ENCODE measurements around the gene SH3YL1. TPM values are rescaled to one million over a fixed set of nuclear protein-coding genes. Genes with fewer than 3 reads are reported as not detected.
"Not testable (repeated sequence)": the region's sequence is repeated elsewhere in the genome, so short reads cannot be mapped to it uniquely, and the experiment has no call there.

SH3YL1 gene
- total and polyA plus RNA-seq, 7 donors = 17.4 to 119 (median 33.5) TPM

GRCh38 chr2:175161-175786 is 88.6 kb downstream of the SH3YL1 start:
- Histone ChIP-seq H3K9me3 (no peaks in the 10 kb centered on the region), H3K27me3 (no peaks in the 10 kb centered on the region), H3K4me3 (no peak overlapping the region), H3K36me3 (no peaks in the 10 kb centered on the region), H3K4me1 (peaks cover 0 to 30% (median 14%) of the 10 kb centered on the region in 4 donors), H3K27ac (peak overlapping the region in 3 of 4 donors; percentile 31 to 47 (median 37))
- intact Hi-C loops (cut with DNase I) = no loop called here
- 64 to 83% methylated on average over 8 of the region's 8 CpGs for WGBS, 2 donors
- TF ChIP-seq CTCF (IDR thresholded peaks at IDR 0.05) (no peak), POLR2AphosphoS5 (IDR thresholded peaks at IDR 0.05) (peak in 3 of 4 donors; percentile 46 to 68 (median 62)), EP300 (IDR thresholded peaks at IDR 0.05) (no peak)
- no peak for DNase-seq

- H3K9me3 ChIP-seq; H3K36me3 ChIP-seq; intact Hi-C loops (cut with DNase I); H3K27ac ChIP-seq; DNase-seq; H3K27me3 ChIP-seq; H3K4me3 ChIP-seq: not testable (repeated sequence)
- peaks cover 0 to 28% (median 14%) of the 10 kb centered on the region in 4 donors for H3K4me1 ChIP-seq
- WGBS, 2 donors = 61 to 74% methylated on average over 9 of the region's 9 CpGs
Measured at GRCh38 chr2:172120-172519, 91.7 kb downstream of the SH3YL1 start.

- Histone ChIP-seq H3K4me1 (peaks cover 0 to 4% (median 0%) of the 10 kb centered on the region in 4 donors), H3K27me3 (no peaks in the 10 kb centered on the region), H3K4me3 (no peak overlapping the region), H3K27ac (no peak overlapping the region), H3K9me3 (no peaks in the 10 kb centered on the region), H3K36me3 (no peaks in the 10 kb centered on the region)
- intact Hi-C loops (cut with DNase I) = no loop called here
- no peak for DNase-seq
- 87 to 89% methylated on average over 3 of the region's 3 CpGs for WGBS, 2 donors
- no peak for TF ChIP-seq EP300 (IDR thresholded peaks at IDR 0.05)
- no peak for TF ChIP-seq POLR2A (IDR thresholded peaks at IDR 0.05)
- TF ChIP-seq CTCF (IDR thresholded peaks at IDR 0.05) = no peak
- TF ChIP-seq POLR2AphosphoS5 (IDR thresholded peaks at IDR 0.05) = no peak
Measured at GRCh38 chr2:169741-170140, 94.1 kb downstream of the SH3YL1 start.

Other genes starting within 250 kb of the SH3YL1 start
- gene FAM110C, start 217.5 kb downstream of the SH3YL1 start, total RNA-seq = under 1 TPM in 2 of 4 donors, not detected in 2; 0.16 to 0.41 TPM
- gene FAM110C, start 217.5 kb downstream of the SH3YL1 start, polyA plus RNA-seq = 10 to 100 TPM; 10.1 to 24.6 (median 15.5) TPM
- 10 to 100 TPM; 62.6 to 86.9 (median 82.4) TPM for gene ACP1, start 915 bp upstream of the SH3YL1 start, total RNA-seq
- gene ACP1, start 915 bp upstream of the SH3YL1 start, polyA plus RNA-seq = 100 to 1,000 TPM in 2 of 3 donors, 10 to 100 TPM in 1; 85.7 to 162 (median 101) TPM
- 1 to 10 TPM in 3 of 4 donors, under 1 TPM in 1; 0.33 to 7.2 (median 2.6) TPM for gene ALKAL2, start 24.1 kb upstream of the SH3YL1 start, total RNA-seq
- gene ALKAL2, start 24.1 kb upstream of the SH3YL1 start, polyA plus RNA-seq = 1 to 10 TPM; 2.0 to 8.4 (median 5.8) TPM